GM23338 (cell line): ENCODE data around the gene NLK. TPM values are rescaled to one million over a fixed set of nuclear protein-coding genes. Genes with fewer than 3 reads are reported as not detected.

Source experiments
- ATAC-seq: fragments of 200-7000 bp; cut with Tn5 transposase; 3 replicates; pipeline ENCODE4 v1.9.1; 2020
- DNase-seq: peaks from one replicate; pipeline ENCODE4 v3.0.0-alpha.2; 2015; ENCODE audit warnings: low spot score
- H2AFZ ChIP-seq: fragments of 200-600 bp; sonication (generic); 2 replicates; pipeline ENCODE4 v1.8.0; 2016; ENCODE audit warnings: antibody characterized with exemption, mild to moderate bottlenecking, moderate library complexity
- H3F3A ChIP-seq: fragments of 200-600 bp; sonication (generic); replicated peaks from 2 replicates; pipeline ENCODE4 v1.8.0; 2017; ENCODE audit warnings: antibody characterized with exemption, mixed run types, low read depth
- H3K27ac ChIP-seq: fragments of 200-600 bp; sonication (generic); 2 replicates; pipeline ENCODE4 v1.6.1; 2016; ENCODE audit warnings: low read depth
- H3K27me3 ChIP-seq: fragments of 200-600 bp; sonication (generic); 2 replicates; pipeline ENCODE4 v1.8.0; 2016; ENCODE audit warnings: mild to moderate bottlenecking, mixed run types, moderate library complexity; ENCODE audit not compliant: insufficient read depth
- H3K36me3 ChIP-seq: fragments of 200-600 bp; sonication (generic); 2 replicates; pipeline ENCODE4 v1.8.0; 2016; ENCODE audit warnings: mild to moderate bottlenecking; ENCODE audit not compliant: insufficient read depth
- H3K4me1 ChIP-seq: fragments of 200-600 bp; sonication (generic); 2 replicates; pipeline ENCODE4 v1.8.0; 2016; ENCODE audit warnings: mild to moderate bottlenecking, moderate library complexity; ENCODE audit not compliant: insufficient read depth
- H3K4me2 ChIP-seq: fragments of 200-600 bp; sonication (generic); 2 replicates; pipeline ENCODE4 v1.7.1; 2017; ENCODE audit warnings: mixed run types
- H3K4me3 ChIP-seq: fragments of 200-600 bp; sonication (generic); 2 replicates; pipeline ENCODE4 v1.6.1; 2016; ENCODE audit warnings: mixed run types
- H3K79me2 ChIP-seq: fragments of 200-600 bp; sonication (generic); replicated peaks from 2 replicates; pipeline ENCODE4 v1.8.0; 2017; ENCODE audit warnings: mild to moderate bottlenecking; ENCODE audit not compliant: insufficient read depth
- H3K9me2 ChIP-seq: fragments of 200-600 bp; sonication (generic); 2 replicates; pipeline ENCODE4 v1.8.0; 2017; ENCODE audit not compliant: insufficient read depth
- H4K20me1 ChIP-seq: fragments of 200-600 bp; sonication (generic); replicated peaks from 2 replicates; pipeline ENCODE4 v1.8.0; 2017; ENCODE audit warnings: mild to moderate bottlenecking; ENCODE audit not compliant: insufficient read depth
- H3K27ac Mint-ChIP-seq: 2 replicates; pipeline ENCODE4 v1.8.0; 2020; ENCODE audit warnings: inconsistent platforms, mild to moderate bottlenecking, moderate library complexity, mixed read lengths
- H3K27me3 Mint-ChIP-seq: 3 replicates; pipeline ENCODE4 v1.8.0; 2022; ENCODE audit warnings: low read depth, mild to moderate bottlenecking, moderate library complexity, mixed read lengths, inconsistent platforms; ENCODE audit not compliant: insufficient read depth, poor library complexity
- H3K36me3 Mint-ChIP-seq: 3 replicates; pipeline ENCODE4 v1.8.0; 2021; ENCODE audit warnings: low read depth, mild to moderate bottlenecking, inconsistent platforms, moderate library complexity, mixed read lengths
- H3K4me1 Mint-ChIP-seq: 3 replicates; pipeline ENCODE4 v1.8.0; 2020; ENCODE audit warnings: mild to moderate bottlenecking, inconsistent platforms, mixed read lengths
- H3K4me3 Mint-ChIP-seq: 3 replicates; pipeline ENCODE4 v1.8.0; 2021; ENCODE audit warnings: moderate library complexity, mild to moderate bottlenecking, inconsistent platforms, mixed read lengths
- H3K9me3 Mint-ChIP-seq: 3 replicates; pipeline ENCODE4 v1.8.0; 2020; ENCODE audit warnings: moderate library complexity, mild to moderate bottlenecking, inconsistent platforms, mixed read lengths
- CREB1 ChIP-seq: fragments of 250-450 bp; sonication (Bioruptor Pico); IDR thresholded peaks from 2 replicates; pipeline ENCODE4 v1.5.0; 2020; ENCODE audit warnings: low read depth, mild to moderate bottlenecking, moderate library complexity
- CTCF ChIP-seq, 2 experiments: fragments of 200-600 bp in 1 of 2; sonication (generic) in 1 of 2; conservative IDR thresholded peaks; 2 replicates each; pipeline versions ENCODE4 v1.5.1 to v1.6.1; 2016 to 2017; ENCODE audit warnings: antibody characterized with exemption in 2 of 2, low read depth in 2 of 2, mild to moderate bottlenecking in 2 of 2, moderate library complexity in 1 of 2
- ETS1 ChIP-seq: IDR thresholded peaks from 2 replicates; pipeline ENCODE4 v1.6.1; 2016; ENCODE audit warnings: antibody characterized with exemption
- EZH2 ChIP-seq: fragments of 200-600 bp; sonication (generic); IDR thresholded peaks from one replicate; pipeline ENCODE4 v1.8.0; 2017; ENCODE audit warnings: antibody characterized with exemption, mild to moderate bottlenecking, low read depth; ENCODE audit not compliant: unreplicated experiment
- EZH2phosphoT487 ChIP-seq: fragments of 200-600 bp; sonication (generic); IDR thresholded peaks from one replicate; pipeline ENCODE4 v1.8.1; 2018; ENCODE audit warnings: antibody characterized with exemption; ENCODE audit not compliant: unreplicated experiment
- JUNB ChIP-seq: IDR thresholded peaks from one replicate; pipeline ENCODE4 v1.6.1; 2016; ENCODE audit warnings: antibody characterized with exemption; ENCODE audit not compliant: unreplicated experiment
- NANOG ChIP-seq: IDR thresholded peaks from 2 replicates; pipeline ENCODE4 v1.6.1; 2016; ENCODE audit warnings: antibody characterized with exemption, borderline replicate concordance
- POLR2AphosphoS5 ChIP-seq: IDR thresholded peaks from 2 replicates; pipeline ENCODE4 v1.6.1; 2016; ENCODE audit warnings: antibody characterized with exemption, low read depth
- STAT1 ChIP-seq: IDR thresholded peaks from one replicate; pipeline ENCODE4 v1.6.1; 2016; ENCODE audit warnings: antibody characterized with exemption; ENCODE audit not compliant: unreplicated experiment
- ZNF114 ChIP-seq: fragments of 250-450 bp; sonication (Bioruptor Pico); IDR thresholded peaks from 2 replicates; pipeline ENCODE4 v1.5.0; 2020; ENCODE audit warnings: mild to moderate bottlenecking, moderate library complexity
- ZNF331 ChIP-seq: fragments of 250-450 bp; sonication (Bioruptor Pico); IDR thresholded peaks from 2 replicates; pipeline ENCODE4 v1.5.0; 2020; ENCODE audit warnings: low read depth, mild to moderate bottlenecking, moderate library complexity
- polyA plus RNA-seq: library from polyadenylated mRNA; unstranded; fragments of >200 nt; fragmentation: Nextera tagmentation; extraction: Ambion mirVana; gene quantifications from 2 replicates; pipeline ENCODE4 v1.2.1, GENCODE V29; 2016
- total RNA-seq: library from RNA; depleted of rRNA; stranded (reverse); fragments of >200 nt; shearing (Covaris generic); gene quantifications from 2 replicates; pipeline ENCODE4 v1.2.3, GENCODE V29; 2014
- TF ChIP-seq, protein P1 (sequence below): IDR thresholded peaks from one replicate; pipeline ENCODE4 v1.6.1; 2018; ENCODE audit warnings: antibody characterized with exemption; ENCODE audit not compliant: unreplicated experiment

The NLK gene
- total and polyA plus RNA-seq, 2 experiments from 2014 or later, result 34.7 to 78.5 TPM

DNA sequence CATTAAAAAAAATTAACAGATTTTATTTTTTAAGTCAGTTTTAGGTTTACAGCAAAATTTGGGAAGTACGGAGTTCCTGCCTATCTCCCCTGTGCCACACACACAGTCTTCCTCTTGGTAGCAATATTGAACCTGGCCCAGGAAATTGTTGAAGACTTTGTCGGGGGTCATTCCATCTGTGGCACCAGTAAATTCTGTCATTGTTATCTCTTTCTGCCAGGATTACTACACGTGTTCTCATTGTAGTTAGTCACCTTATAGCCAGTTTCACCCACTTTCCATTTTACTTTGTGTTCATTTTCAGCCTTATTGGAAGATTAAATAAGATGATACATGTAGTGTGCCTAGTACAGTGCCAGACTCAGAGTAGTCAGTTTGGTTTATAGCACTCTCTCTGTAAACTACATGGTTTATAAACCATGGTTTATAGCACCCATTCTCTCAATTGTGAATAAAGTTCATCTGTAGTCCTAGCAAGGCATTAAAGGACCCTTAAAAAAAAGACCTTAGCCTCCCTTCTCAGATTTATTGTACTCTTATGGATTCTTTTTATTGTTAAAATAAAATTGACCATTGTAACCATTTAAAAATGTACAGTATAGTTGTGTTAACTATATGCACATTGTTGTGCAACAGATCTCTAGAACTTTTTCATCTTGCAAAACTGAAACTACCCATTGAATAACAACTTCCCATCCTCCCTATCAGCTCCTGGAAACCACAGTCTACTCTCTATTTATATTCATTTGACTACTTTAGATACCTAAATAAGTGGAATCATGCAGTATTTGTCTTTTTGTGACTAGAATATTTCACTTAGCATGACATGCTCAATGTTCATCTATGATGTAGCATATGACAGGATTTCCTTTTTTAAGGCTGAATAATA lies 36.1 kb downstream of the NLK start:
- Histone ChIP-seq H3K4me1 (peaks cover 42% of the 10 kb centered on the region), H3K27me3 (no peaks in the 10 kb centered on the region), H3K4me3 (no peak overlapping the region), H3K79me2 (peaks cover 100% of the 10 kb centered on the region), H4K20me1 (peaks cover 24% of the 10 kb centered on the region), H3K36me3 (no peaks in the 10 kb centered on the region), H2AFZ (no peak overlapping the region), H3K4me2 (no peak overlapping the region), H3K9me2 (no peaks in the 10 kb centered on the region), H3K27ac (no peak overlapping the region), H3F3A (no peaks in the 10 kb centered on the region)
- Mint-ChIP-seq H3K36me3 (peaks cover 6% of the 10 kb centered on the region; the same call in 1 of the 3 replicates), H3K27me3 (peaks cover 2% of the 10 kb centered on the region), H3K9me3 (no peaks in the 10 kb centered on the region; the same call in 2 of the 3 replicates), H3K4me1 (peaks cover 57% of the 10 kb centered on the region), H3K4me3 (no peak overlapping the region), H3K27ac (no peak overlapping the region)
- ATAC-seq (no peak), DNase-seq (no peak)
- no peak for TF ChIP-seq EZH2phosphoT487
- TF ChIP-seq, protein P1, sequence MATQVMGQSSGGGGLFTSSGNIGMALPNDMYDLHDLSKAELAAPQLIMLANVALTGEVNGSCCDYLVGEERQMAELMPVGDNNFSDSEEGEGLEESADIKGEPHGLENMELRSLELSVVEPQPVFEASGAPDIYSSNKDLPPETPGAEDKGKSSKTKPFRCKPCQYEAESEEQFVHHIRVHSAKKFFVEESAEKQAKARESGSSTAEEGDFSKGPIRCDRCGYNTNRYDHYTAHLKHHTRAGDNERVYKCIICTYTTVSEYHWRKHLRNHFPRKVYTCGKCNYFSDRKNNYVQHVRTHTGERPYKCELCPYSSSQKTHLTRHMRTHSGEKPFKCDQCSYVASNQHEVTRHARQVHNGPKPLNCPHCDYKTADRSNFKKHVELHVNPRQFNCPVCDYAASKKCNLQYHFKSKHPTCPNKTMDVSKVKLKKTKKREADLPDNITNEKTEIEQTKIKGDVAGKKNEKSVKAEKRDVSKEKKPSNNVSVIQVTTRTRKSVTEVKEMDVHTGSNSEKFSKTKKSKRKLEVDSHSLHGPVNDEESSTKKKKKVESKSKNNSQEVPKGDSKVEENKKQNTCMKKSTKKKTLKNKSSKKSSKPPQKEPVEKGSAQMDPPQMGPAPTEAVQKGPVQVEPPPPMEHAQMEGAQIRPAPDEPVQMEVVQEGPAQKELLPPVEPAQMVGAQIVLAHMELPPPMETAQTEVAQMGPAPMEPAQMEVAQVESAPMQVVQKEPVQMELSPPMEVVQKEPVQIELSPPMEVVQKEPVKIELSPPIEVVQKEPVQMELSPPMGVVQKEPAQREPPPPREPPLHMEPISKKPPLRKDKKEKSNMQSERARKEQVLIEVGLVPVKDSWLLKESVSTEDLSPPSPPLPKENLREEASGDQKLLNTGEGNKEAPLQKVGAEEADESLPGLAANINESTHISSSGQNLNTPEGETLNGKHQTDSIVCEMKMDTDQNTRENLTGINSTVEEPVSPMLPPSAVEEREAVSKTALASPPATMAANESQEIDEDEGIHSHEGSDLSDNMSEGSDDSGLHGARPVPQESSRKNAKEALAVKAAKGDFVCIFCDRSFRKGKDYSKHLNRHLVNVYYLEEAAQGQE, result no peak
- no peak for TF ChIP-seq STAT1
- TF ChIP-seq ZNF114, result no peak

DNA sequence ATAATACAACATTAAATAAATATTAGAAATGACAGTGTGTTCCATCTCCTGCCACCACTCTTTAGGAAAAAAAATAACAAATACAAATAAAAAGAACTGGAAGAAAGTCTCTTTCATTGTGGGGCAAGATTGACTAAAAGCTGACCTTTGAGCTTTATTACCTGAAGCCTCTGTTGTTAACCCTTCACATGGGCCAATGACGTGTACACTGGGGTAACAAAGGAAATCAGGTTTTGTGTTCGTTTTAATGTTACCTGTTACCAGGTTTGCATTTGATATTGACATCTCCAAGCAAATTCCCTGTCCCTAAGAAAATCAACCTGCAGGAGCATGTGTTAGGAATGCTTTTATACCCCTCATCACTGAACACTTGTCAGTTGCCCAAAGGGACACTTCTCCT lies 39.0 kb downstream of the NLK start:
- DNase-seq, result no peak
- Mint-ChIP-seq H3K4me3 (no peak overlapping the region), H3K4me1 (peaks cover 45% of the 10 kb centered on the region), H3K9me3 (no peaks in the 10 kb centered on the region; the same call in 2 of the 3 replicates), H3K27me3 (peaks cover 2% of the 10 kb centered on the region), H3K27ac (no peak overlapping the region; the same call in 1 of the 2 replicates), H3K36me3 (peaks cover 6% of the 10 kb centered on the region; the same call in 1 of the 3 replicates)
- no peaks in the 10 kb centered on the region for H3K27me3 ChIP-seq
- peaks cover 23% of the 10 kb centered on the region for H3K4me1 ChIP-seq
- H3K4me2 ChIP-seq, result peak overlapping the region; percentile 3; the same call in 1 of the 2 replicates
- 0 out of 2 replicates have a peak overlapping the region, but pooled peaks have one; percentile 23 for H3K27ac ChIP-seq
- H4K20me1 ChIP-seq, result peaks cover 21% of the 10 kb centered on the region
- no peak overlapping the region for H2AFZ ChIP-seq
- H3K4me3 ChIP-seq, result no peak overlapping the region
- no peaks in the 10 kb centered on the region for H3F3A ChIP-seq
- no peaks in the 10 kb centered on the region for H3K9me2 ChIP-seq
- no peaks in the 10 kb centered on the region for H3K36me3 ChIP-seq
- ATAC-seq, result no peak
- H3K79me2 ChIP-seq, result peaks cover 100% of the 10 kb centered on the region
- TF ChIP-seq POLR2AphosphoS5 (no peak), JUNB (no peak), EZH2 (no peak), NANOG (no peak), ETS1 (no peak), CTCF (conservative IDR thresholded peaks at IDR 0.05; ENCODE audit: low read depth in 2 of 2) (no peak), STAT1 (no peak), EZH2phosphoT487 (no peak), CREB1 (no peak), ZNF114 (no peak), ZNF331 (CRISPR knock-in tag) (no peak)
- TF ChIP-seq, protein P1, result no peak
